GM12878 (cell line): Measurements from ENCODE around the gene PDCL3.

Experiments
- BMI1 ChIP-seq: fragments of 450-650 bp; IDR thresholded peaks from 2 replicates; pipeline ENCODE4 v1.6.1; 2016; ENCODE audit warnings: mild to moderate bottlenecking, moderate library complexity, borderline replicate concordance
- CEBPB ChIP-seq, 2 experiments: fragments of 150-350 bp in 1 of 2; IDR thresholded peaks; 2 replicates each; pipeline ENCODE4 v1.6.1; 2012 to 2014; ENCODE audit warnings: low read depth in 2 of 2, low read length in 2 of 2, borderline replicate concordance in 1 of 2, inconsistent platforms in 1 of 2
- EZH2 ChIP-seq: IDR thresholded peaks from 2 replicates; pipeline ENCODE4 v1.6.1; 2012; ENCODE audit warnings: low read depth, mild to moderate bottlenecking, control low read depth, inconsistent platforms, low read length, borderline replicate concordance; ENCODE audit not compliant: control insufficient read depth
- IKZF1 ChIP-seq: fragments of 450-650 bp; conservative IDR thresholded peaks from 2 replicates; pipeline ENCODE4 v1.6.1; 2017; ENCODE audit warnings: antibody characterized with exemption, mild to moderate bottlenecking
- POLR2A ChIP-seq: IDR thresholded peaks from 2 replicates; pipeline ENCODE4 v1.6.1; 2011; ENCODE audit warnings: low read depth, mild to moderate bottlenecking, low read length
- SUZ12 ChIP-seq: fragments of 200-600 bp; sonication (generic); IDR thresholded peaks from one replicate; pipeline ENCODE4 v1.6.1; 2018; ENCODE audit warnings: antibody characterized with exemption, mild to moderate bottlenecking; ENCODE audit not compliant: unreplicated experiment
- TF ChIP-seq, protein P1 (sequence below): IDR thresholded peaks from 2 replicates; pipeline ENCODE4 v1.6.1; 2012; ENCODE audit warnings: low read depth, low read length, improper control_type of control experiment
- TF ChIP-seq, protein P2 (sequence below): fragments of 150-350 bp; IDR thresholded peaks from 2 replicates; pipeline ENCODE4 v1.6.1; 2016; ENCODE audit warnings: low read depth, low read length
- TF ChIP-seq, protein P3 (sequence below): fragments of 450-650 bp; IDR thresholded peaks from 2 replicates; pipeline ENCODE4 v1.6.1; 2016; ENCODE audit warnings: mild to moderate bottlenecking
- TF ChIP-seq, protein P4 (sequence below): IDR thresholded peaks from 2 replicates; pipeline ENCODE4 v1.6.1; 2012; ENCODE audit warnings: low read length, inconsistent platforms
- TF ChIP-seq, protein P5 (sequence below), 3 experiments: IDR thresholded peaks in 2 of 3; conservative IDR thresholded peaks in 1 of 3; 2 replicates each; pipeline ENCODE4 v1.5.1; 2011; ENCODE audit warnings: low read depth in 3 of 3, low read length in 3 of 3, mild to moderate bottlenecking in 3 of 3, control low read depth in 2 of 3, moderate library complexity in 2 of 3, inconsistent platforms in 1 of 3, mixed read lengths in 1 of 3; ENCODE audit not compliant: control insufficient read depth in 2 of 3, insufficient read depth in 1 of 3; ENCODE audit errors: extremely low read depth in 1 of 3

DNA sequence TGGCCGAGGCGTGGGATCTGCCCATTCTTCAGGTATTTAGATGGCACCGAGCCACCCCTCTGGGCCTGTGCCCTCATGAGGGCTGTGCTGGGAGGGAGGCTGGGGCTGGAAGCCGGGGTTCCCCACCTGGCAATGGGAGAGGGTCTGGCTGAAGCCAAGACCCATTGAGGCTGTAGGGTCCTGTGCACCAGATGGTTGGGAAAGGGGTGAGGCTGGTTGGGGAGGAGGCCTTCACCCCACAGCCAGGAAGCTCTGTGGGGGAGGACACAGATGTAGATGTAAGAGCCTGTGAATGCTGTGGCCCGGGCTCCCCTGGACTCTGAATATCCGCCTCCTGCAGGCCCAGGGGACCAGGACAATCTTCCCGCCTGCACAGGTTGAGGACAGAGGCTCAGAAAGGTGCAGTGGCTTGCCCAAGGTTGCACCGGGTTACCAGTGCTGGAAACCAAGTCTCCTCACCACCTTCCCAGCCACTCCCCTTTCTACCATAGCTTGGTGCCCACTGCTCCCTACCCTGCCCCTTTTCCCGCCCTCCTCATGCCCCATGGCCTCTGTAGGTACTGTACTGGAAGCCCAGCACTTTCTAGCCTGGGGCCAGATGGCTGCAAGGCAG lies 49.7 kb downstream of the PDCL3 start:
- TF ChIP-seq, protein P1, sequence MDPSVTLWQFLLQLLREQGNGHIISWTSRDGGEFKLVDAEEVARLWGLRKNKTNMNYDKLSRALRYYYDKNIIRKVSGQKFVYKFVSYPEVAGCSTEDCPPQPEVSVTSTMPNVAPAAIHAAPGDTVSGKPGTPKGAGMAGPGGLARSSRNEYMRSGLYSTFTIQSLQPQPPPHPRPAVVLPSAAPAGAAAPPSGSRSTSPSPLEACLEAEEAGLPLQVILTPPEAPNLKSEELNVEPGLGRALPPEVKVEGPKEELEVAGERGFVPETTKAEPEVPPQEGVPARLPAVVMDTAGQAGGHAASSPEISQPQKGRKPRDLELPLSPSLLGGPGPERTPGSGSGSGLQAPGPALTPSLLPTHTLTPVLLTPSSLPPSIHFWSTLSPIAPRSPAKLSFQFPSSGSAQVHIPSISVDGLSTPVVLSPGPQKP: no peak
- TF ChIP-seq, protein P2, sequence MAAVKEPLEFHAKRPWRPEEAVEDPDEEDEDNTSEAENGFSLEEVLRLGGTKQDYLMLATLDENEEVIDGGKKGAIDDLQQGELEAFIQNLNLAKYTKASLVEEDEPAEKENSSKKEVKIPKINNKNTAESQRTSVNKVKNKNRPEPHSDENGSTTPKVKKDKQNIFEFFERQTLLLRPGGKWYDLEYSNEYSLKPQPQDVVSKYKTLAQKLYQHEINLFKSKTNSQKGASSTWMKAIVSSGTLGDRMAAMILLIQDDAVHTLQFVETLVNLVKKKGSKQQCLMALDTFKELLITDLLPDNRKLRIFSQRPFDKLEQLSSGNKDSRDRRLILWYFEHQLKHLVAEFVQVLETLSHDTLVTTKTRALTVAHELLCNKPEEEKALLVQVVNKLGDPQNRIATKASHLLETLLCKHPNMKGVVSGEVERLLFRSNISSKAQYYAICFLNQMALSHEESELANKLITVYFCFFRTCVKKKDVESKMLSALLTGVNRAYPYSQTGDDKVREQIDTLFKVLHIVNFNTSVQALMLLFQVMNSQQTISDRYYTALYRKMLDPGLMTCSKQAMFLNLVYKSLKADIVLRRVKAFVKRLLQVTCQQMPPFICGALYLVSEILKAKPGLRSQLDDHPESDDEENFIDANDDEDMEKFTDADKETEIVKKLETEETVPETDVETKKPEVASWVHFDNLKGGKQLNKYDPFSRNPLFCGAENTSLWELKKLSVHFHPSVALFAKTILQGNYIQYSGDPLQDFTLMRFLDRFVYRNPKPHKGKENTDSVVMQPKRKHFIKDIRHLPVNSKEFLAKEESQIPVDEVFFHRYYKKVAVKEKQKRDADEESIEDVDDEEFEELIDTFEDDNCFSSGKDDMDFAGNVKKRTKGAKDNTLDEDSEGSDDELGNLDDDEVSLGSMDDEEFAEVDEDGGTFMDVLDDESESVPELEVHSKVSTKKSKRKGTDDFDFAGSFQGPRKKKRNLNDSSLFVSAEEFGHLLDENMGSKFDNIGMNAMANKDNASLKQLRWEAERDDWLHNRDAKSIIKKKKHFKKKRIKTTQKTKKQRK: no peak
- TF ChIP-seq SUZ12 (no peak), IKZF1 (no peak), CEBPB (IDR thresholded peaks at IDR 0.05; ENCODE audit: borderline replicate concordance in 1 of 2, low read depth in 2 of 2, low read length in 2 of 2) (no peak), POLR2A (no peak), EZH2 (no peak), BMI1 (no peak)
- TF ChIP-seq, protein P3, sequence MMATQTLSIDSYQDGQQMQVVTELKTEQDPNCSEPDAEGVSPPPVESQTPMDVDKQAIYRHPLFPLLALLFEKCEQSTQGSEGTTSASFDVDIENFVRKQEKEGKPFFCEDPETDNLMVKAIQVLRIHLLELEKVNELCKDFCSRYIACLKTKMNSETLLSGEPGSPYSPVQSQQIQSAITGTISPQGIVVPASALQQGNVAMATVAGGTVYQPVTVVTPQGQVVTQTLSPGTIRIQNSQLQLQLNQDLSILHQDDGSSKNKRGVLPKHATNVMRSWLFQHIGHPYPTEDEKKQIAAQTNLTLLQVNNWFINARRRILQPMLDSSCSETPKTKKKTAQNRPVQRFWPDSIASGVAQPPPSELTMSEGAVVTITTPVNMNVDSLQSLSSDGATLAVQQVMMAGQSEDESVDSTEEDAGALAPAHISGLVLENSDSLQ: no peak
- TF ChIP-seq, protein P4, sequence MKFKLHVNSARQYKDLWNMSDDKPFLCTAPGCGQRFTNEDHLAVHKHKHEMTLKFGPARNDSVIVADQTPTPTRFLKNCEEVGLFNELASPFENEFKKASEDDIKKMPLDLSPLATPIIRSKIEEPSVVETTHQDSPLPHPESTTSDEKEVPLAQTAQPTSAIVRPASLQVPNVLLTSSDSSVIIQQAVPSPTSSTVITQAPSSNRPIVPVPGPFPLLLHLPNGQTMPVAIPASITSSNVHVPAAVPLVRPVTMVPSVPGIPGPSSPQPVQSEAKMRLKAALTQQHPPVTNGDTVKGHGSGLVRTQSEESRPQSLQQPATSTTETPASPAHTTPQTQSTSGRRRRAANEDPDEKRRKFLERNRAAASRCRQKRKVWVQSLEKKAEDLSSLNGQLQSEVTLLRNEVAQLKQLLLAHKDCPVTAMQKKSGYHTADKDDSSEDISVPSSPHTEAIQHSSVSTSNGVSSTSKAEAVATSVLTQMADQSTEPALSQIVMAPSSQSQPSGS: no peak
- TF ChIP-seq, protein P5, sequence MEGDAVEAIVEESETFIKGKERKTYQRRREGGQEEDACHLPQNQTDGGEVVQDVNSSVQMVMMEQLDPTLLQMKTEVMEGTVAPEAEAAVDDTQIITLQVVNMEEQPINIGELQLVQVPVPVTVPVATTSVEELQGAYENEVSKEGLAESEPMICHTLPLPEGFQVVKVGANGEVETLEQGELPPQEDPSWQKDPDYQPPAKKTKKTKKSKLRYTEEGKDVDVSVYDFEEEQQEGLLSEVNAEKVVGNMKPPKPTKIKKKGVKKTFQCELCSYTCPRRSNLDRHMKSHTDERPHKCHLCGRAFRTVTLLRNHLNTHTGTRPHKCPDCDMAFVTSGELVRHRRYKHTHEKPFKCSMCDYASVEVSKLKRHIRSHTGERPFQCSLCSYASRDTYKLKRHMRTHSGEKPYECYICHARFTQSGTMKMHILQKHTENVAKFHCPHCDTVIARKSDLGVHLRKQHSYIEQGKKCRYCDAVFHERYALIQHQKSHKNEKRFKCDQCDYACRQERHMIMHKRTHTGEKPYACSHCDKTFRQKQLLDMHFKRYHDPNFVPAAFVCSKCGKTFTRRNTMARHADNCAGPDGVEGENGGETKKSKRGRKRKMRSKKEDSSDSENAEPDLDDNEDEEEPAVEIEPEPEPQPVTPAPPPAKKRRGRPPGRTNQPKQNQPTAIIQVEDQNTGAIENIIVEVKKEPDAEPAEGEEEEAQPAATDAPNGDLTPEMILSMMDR (IDR thresholded peaks at IDR 0.05 in 2 of 3, conservative IDR thresholded peaks at IDR 0.05 in 1 of 3; ENCODE audit: control insufficient read depth in 2 of 3, extremely low read depth in 1 of 3, insufficient read depth in 1 of 3, low read depth in 3 of 3, low read length in 3 of 3): no peak
